HL-60/S4 (cell line): ENCODE measurements around the gene PCDHB3.
"Not testable (repeated sequence)": the region's sequence is repeated elsewhere in the genome, so short reads cannot be mapped to it uniquely, and the experiment has no call there.

ENCODE experiments used
- in situ Hi-C: fragments of 300-500 bp; cut with MboI; formaldehyde crosslinking; loops from 2 replicates; pipeline ENCODE4 v1.14.3; 2022; ENCODE audit warnings: low sequenced_read_pairs

Gene PCDHB3

DNA sequence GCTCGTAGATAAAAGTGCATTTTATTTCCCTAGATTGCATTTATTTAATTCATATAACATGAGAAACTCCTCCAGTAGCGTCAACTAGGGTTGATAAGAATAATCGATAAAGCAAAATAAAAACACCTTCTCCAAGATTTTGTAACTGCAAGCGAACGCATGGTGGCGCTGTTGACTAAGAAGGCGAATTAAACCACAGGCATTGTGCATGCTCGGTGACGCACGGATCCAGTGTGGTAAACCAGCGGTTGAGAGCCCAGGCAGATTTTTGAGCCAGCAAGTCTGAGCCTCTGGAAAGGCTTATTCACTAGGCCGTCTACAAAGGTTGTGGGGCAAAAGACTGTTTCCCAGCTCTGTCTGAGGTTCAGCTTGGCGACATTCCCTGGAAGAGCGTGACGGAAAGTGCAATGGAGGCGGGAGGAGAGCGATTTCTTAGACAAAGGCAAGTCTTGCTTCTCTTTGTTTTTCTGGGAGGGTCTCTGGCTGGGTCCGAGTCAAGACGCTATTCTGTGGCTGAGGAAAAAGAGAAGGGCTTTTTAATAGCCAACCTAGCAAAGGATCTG is at the start of gene PCDHB3:
TSS of gene PCDHB3 (plus strand) at position 231 of the 563 bp plus-strand sequence. CDS start at position 408, 177 bp downstream.
- in situ Hi-C loops: no loop called here

DNA sequence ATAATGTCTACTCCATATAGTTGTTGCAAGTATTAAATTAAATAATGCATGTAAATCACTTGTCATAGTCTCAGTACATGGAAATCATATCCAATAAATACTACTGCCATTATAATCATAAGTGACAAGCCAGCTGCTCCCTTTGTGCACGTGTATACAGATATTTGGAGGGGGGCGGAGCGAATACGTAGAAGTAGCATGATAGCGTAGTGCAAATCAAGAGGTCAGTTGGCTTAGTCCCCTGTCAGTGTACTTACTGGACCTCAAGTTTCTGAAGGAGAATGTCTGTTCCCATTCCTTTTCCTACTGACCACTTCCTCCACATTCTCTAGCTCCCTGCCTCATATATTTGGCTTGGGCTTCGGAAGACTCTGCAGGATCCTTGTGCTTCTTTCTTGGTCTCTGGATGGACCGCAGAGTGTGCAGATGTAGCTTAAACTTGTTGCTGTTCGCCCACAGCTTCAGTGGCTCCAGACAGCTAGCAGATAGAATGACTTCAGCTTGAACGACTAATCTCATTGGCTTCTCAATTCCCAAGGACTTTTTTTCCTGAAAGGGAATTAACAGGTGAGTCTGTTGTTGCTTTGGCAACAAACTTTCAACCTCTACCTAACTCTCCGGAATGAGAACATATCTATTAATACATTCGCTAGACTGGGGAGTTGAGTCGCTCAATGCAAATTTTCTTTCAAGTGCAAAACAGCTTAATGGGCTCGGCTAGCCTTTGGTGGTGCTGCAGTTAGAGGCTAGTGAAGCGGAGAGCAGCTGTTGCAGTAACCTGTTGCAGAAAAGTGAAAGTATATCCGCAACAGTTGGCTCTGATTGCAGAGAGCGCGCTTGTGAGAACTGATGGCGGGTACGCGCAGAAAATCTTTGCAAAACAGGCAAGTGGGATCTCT is 49.4 kb upstream of the PCDHB3 start, which contains the start of gene PCDHB1:
TSS of gene PCDHB1 (plus strand) at position 753 of the 899 bp plus-strand sequence. CDS start at position 850, 97 bp downstream.
- in situ Hi-C loops: no loop called here

DNA sequence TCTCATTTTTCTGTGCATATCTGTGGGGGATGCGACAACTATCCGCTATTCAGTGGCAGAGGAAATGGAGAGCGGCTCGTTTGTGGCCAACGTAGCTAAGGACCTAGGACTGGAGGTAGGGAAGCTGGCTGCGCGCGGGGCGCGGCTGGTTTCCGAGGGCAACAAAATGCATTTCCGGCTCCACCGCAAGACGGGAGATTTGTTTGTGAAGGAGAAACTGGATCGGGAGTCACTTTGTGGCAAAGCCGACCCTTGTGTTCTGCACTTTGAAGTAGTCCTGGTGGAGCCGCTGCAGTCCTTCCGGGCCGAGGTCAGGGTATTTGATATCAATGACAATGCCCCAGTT is 48.8 kb upstream of the PCDHB3 start:
- in situ Hi-C loops: no loop called here

DNA sequence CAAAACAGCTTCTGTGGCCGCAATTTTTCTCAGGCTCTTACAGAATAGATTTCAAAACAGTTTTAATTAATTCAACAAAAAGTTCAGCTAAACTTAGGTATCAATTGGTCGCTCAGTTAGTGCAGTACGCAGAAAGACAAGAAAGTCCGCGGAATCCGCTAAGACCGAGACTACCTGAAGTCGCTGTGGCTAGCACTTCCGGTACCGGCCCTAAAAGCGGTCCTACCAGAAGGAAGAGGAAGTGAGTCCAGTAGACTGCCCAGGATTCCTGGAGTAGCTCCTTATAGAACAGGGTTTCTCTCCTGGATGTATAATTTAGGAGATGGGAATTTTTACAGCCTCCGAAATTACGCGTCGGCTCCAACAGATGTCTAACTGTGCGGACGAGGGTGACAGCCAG is 22.4 kb upstream of the PCDHB3 start:
- in situ Hi-C loops: no loop called here

DNA sequence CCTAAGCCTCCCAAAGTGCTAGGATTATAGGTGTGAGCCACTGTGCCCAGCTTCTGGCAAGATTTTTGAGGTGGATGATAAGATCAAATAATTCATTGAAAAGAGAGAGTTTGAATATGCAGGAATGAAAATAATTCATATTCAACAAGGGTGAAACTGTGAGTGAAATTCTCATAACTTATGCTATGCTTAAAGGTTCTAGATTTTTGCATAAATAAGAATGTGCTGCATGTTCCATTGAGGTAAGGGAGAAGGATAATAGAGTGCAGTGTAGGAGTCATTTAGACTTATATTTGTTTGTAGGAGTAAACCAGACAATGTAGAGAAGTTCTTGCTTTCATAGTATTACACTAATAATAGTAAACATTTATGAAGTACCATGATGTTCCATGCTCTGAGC is 18.0 kb upstream of the PCDHB3 start:
- in situ Hi-C loops: no loop called here

DNA sequence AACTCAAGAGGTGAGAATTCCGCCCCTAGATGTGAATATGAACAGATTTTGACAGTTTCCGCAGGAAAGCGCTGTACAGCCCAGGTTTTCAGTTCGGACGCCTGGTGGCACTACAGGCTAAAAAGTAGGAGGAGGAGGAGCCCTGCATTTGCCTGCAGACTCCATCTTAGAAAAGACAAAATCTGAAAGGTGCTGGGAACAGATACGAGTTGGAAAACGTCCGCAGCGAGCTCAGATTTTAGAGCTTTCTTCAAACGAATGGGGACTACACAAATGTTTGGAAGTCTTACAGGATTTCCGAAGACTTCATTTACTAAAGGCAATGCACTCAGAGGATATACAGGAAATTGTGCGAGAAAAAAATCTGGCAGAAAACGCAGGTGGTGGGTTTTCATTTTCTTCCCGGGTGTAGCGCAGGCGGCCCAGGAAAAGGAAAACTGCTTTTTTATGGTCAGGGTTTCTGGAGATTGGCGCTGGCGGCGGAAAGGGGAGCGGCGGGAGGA is 15.7 kb upstream of the PCDHB3 start:
- in situ Hi-C loops: no loop called here

GRCh38 chr5:141094481-141095262 is 5.6 kb upstream of the PCDHB3 start, which contains the start of gene PCDHB2:
TSS of gene PCDHB2 (plus strand) at chr5:141094615. CDS start at chr5:141094791, 176 bp downstream.
- in situ Hi-C loops: no loop called here

DNA sequence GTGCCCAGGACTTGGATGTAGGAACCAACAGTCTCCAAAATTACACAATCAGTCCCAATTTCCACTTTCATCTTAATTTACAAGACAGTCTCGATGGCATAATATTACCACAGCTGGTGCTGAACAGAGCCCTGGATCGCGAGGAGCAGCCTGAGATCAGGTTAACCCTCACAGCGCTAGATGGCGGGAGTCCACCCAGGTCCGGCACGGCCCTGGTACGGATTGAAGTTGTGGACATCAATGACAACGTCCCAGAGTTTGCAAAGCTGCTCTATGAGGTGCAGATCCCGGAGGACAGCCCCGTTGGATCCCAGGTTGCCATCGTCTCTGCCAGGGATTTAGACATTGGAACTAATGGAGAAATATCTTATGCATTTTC is 5.0 kb upstream of the PCDHB3 start:
- in situ Hi-C loops: no loop called here

DNA sequence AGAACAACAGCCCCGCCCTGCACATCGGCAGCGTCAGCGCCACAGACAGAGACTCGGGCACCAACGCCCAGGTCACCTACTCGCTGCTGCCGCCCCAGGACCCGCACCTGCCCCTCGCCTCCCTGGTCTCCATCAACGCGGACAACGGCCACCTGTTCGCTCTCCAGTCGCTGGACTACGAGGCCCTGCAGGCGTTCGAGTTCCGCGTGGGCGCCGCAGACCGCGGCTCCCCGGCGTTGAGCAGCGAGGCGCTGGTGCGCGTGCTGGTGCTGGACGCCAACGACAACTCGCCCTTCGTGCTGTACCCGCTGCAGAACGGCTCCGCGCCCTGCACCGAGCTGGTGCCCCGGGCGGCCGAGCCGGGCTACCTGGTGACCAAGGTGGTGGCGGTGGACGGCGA is 4.1 kb upstream of the PCDHB3 start:
- in situ Hi-C loops: not testable (repeated sequence)

GRCh38 chr5:141096586-141096985 is 3.7 kb upstream of the PCDHB3 start:
- in situ Hi-C loops: not testable (repeated sequence)

DNA sequence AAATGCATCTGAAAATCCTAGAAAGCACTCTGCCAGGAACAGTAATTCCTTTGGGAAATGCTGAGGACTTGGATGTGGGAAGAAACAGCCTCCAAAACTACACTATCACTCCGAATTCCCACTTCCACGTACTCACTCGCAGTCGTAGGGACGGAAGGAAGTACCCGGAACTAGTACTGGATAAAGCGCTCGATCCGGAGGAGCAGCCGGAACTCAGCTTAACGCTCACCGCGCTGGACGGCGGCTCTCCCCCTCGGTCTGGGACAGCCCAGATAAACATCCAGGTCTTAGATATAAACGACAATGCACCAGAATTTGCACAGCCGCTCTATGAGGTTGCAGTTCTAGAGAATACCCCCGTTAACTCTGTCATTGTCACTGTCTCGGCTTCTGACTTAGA is 786 bp downstream of the PCDHB3 start:
- in situ Hi-C loops: no loop called here

- in situ Hi-C loops: not testable (repeated sequence)
Measured at GRCh38 chr5:141102070-141102469, 1.8 kb downstream of the PCDHB3 start.

GRCh38 chr5:141102471-141102870 is 2.2 kb downstream of the PCDHB3 start:
- in situ Hi-C loops: not testable (repeated sequence)

- in situ Hi-C loops: no loop called here
Measured at GRCh38 chr5:141105350-141105749, 5.1 kb downstream of the PCDHB3 start.

- in situ Hi-C loops: no loop called here
Measured at GRCh38 chr5:141119250-141119649, 19.0 kb downstream of the PCDHB3 start.

GRCh38 chr5:141121563-141121962 is 21.3 kb downstream of the PCDHB3 start, which contains the start of gene PCDHB4:
TSS of gene PCDHB4 (plus strand) at chr5:141121818. CDS start at chr5:141121999, 181 bp downstream.
- in situ Hi-C loops: no loop called here

DNA sequence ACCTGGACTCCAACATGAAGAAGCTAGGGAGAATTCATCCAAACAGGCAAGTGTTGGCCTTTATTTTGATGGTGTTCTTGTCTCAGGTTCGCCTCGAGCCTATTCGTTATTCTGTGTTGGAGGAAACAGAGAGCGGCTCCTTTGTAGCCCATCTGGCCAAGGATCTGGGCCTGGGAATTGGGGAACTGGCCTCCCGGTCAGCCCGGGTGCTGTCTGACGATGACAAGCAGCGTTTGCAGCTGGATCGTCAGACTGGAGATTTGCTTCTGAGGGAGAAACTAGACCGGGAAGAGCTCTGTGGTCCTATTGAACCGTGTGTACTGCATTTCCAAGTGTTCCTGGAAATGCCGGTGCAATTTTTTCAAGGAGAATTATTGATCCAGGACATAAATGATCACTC is 21.7 kb downstream of the PCDHB3 start:
- in situ Hi-C loops: no loop called here

DNA sequence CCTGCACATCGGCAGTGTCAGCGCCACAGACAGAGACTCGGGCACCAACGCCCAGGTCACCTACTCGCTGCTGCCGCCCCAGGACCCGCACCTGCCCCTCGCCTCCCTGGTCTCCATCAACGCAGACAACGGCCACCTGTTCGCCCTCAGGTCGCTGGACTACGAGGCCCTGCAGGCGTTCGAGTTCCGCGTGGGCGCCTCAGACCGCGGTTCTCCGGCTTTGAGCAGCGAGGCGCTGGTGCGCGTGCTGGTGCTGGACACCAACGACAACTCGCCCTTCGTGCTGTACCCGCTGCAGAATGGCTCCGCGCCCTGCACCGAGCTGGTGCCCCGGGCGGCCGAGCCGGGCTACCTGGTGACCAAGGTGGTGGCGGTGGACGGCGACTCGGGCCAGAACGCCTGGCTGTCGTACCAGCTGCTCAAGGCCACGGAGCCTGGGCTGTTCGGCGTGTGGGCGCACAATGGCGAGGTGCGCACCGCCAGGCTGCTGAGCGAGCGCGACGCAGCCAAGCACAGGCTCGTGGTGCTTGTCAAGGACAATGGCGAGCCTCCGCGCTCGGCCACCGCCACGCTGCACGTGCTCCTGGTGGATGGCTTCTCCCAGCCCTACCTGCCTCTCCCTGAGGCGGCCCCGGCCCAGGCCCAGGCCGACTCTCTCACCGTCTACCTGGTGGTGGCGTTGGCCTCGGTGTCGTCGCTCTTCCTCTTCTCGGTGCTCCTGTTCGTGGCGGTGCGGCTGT is 23.3 kb downstream of the PCDHB3 start:
- in situ Hi-C loops: not testable (repeated sequence)

GRCh38 chr5:141127305-141127704 is 27.0 kb downstream of the PCDHB3 start:
- in situ Hi-C loops: no loop called here

- in situ Hi-C loops: no loop called here
Measured at GRCh38 chr5:141135030-141135717, 34.9 kb downstream of the PCDHB3 start, which contains the start of gene PCDHB5. TSS of gene PCDHB5 (plus strand) at chr5:141135206. CDS start at chr5:141135435, 229 bp downstream.
